ENCODE data around the gene CLEC3B.

DNA sequence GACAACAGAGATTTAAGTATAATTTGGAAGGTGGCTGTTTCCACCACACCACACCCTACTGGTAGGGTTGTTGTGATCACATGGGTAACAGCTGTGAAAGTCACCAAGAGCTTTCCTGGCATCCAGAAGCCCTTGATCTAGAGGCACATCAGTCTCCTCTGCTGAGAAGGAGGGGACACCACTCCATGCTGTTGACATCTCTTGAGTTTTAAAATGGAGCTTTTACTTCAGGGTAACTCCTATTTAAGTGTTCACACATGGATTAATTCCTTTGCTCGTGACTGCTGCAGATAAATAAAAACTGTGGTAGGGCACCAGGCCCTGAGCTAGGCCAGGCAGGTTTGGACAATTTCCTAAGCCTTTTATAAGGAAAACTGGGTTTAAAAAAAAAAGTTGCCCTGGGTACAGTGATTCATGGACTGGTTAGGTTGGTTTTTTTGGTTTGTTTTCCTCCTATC is 42.6 kb upstream of the CLEC3B start:
- TF ChIP-seq POLR2A (IDR thresholded peaks at IDR 0.05; ENCODE audit: low read depth, low read length) (no peak), POLR2AphosphoS5 (IDR thresholded peaks at IDR 0.05; ENCODE audit: insufficient read depth, low read depth, low read length) (no peak), EZH2 (IDR thresholded peaks at IDR 0.05; ENCODE audit: borderline replicate concordance, low read depth, low read length, severe bottlenecking) (no peak)
- TF ChIP-seq, protein P1, sequence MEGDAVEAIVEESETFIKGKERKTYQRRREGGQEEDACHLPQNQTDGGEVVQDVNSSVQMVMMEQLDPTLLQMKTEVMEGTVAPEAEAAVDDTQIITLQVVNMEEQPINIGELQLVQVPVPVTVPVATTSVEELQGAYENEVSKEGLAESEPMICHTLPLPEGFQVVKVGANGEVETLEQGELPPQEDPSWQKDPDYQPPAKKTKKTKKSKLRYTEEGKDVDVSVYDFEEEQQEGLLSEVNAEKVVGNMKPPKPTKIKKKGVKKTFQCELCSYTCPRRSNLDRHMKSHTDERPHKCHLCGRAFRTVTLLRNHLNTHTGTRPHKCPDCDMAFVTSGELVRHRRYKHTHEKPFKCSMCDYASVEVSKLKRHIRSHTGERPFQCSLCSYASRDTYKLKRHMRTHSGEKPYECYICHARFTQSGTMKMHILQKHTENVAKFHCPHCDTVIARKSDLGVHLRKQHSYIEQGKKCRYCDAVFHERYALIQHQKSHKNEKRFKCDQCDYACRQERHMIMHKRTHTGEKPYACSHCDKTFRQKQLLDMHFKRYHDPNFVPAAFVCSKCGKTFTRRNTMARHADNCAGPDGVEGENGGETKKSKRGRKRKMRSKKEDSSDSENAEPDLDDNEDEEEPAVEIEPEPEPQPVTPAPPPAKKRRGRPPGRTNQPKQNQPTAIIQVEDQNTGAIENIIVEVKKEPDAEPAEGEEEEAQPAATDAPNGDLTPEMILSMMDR (IDR thresholded peaks at IDR 0.05; ENCODE audit: extremely low read depth in 1 of 2, insufficient read depth in 1 of 2, low read depth in 1 of 2, low read length in 2 of 2) = no peak
- TF ChIP-seq, protein P2, sequence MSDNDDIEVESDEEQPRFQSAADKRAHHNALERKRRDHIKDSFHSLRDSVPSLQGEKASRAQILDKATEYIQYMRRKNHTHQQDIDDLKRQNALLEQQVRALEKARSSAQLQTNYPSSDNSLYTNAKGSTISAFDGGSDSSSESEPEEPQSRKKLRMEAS (IDR thresholded peaks at IDR 0.05; ENCODE audit: insufficient read depth, insufficient read length) = no peak
